Brain pericyte (primary cell): ENCODE measurements around the gene SFXN5.

ENCODE experiments used
- DNase-seq: peaks from one replicate; pipeline ENCODE4 v3.0.0-alpha.2; 2012; ENCODE audit warnings: low read depth, low spot score

The SFXN5 gene

GRCh38 chr2:72942293-72942692 lies 129.2 kb downstream of the SFXN5 start:
- no peak for DNase-seq

GRCh38 chr2:72940786-72941185 lies 130.7 kb downstream of the SFXN5 start:
- no peak for DNase-seq

GRCh38 chr2:72940361-72940760 lies 131.2 kb downstream of the SFXN5 start:
- DNase-seq: no peak

GRCh38 chr2:72938455-72938854 lies 133.1 kb downstream of the SFXN5 start:
- no peak for DNase-seq

- DNase-seq: no peak
Observed at GRCh38 chr2:72937356-72937669, 134.2 kb downstream of the SFXN5 start.

- no peak for DNase-seq
Observed at GRCh38 chr2:72936660-72937355, 134.7 kb downstream of the SFXN5 start.

GRCh38 chr2:72935611-72935957 lies 135.9 kb downstream of the SFXN5 start:
- no peak for DNase-seq

GRCh38 chr2:72934683-72935610 lies 136.6 kb downstream of the SFXN5 start:
- DNase-seq: no peak

- DNase-seq: no peak
Observed at GRCh38 chr2:72933646-72934151, 137.8 kb downstream of the SFXN5 start.

GRCh38 chr2:72933207-72933606 lies 138.3 kb downstream of the SFXN5 start:
- DNase-seq: no peak

- DNase-seq: no peak
Observed at GRCh38 chr2:72932805-72933204, 138.7 kb downstream of the SFXN5 start.

- no peak for DNase-seq
Observed at GRCh38 chr2:72932045-72932740, 139.3 kb downstream of the SFXN5 start.

GRCh38 chr2:72931280-72931910 lies 140.1 kb downstream of the SFXN5 start:
- DNase-seq: no peak

- DNase-seq: no peak
Observed at GRCh38 chr2:72929010-72929409, 142.5 kb downstream of the SFXN5 start.

GRCh38 chr2:72927619-72928550 lies 143.6 kb downstream of the SFXN5 start:
- DNase-seq: no peak

- DNase-seq: no peak
Observed at GRCh38 chr2:72926811-72927465, 144.6 kb downstream of the SFXN5 start.

GRCh38 chr2:72926368-72926767 lies 145.1 kb downstream of the SFXN5 start:
- no peak for DNase-seq

GRCh38 chr2:72925328-72925943 lies 146.1 kb downstream of the SFXN5 start:
- no peak for DNase-seq

GRCh38 chr2:72924353-72925240 lies 146.9 kb downstream of the SFXN5 start:
- DNase-seq: no peak
